OCI-LY3 (cell line): ENCODE results near the gene PID1.

Experiments used
- H2AFZ ChIP-seq: fragments of 200-600, 300-600 bp; shearing (Covaris generic); 2 replicates; pipeline ENCODE4 v1.6.0; 2014; ENCODE audit warnings: antibody characterized with exemption, low read depth, low read length
- H3K27ac ChIP-seq: fragments of 200-600, 300-600 bp; sonication (generic); 2 replicates; pipeline ENCODE4 v1.5.1; 2014; ENCODE audit warnings: mild to moderate bottlenecking, low read length, moderate library complexity, mixed read lengths
- H3K27me3 ChIP-seq: fragments of 200-600, 300-600 bp; sonication (generic); 2 replicates; pipeline ENCODE4 v1.6.1; 2014; ENCODE audit warnings: low read depth, low read length, mixed read lengths
- H3K36me3 ChIP-seq: fragments of 200-600, 300-600 bp; sonication (generic); replicated peaks from 2 replicates; pipeline ENCODE3; 2014; ENCODE audit warnings: low read depth, low read length, mixed read lengths
- H3K4me1 ChIP-seq: fragments of 300-600, 200-600 bp; sonication (generic); 2 replicates; pipeline ENCODE4 v1.6.1; 2014; ENCODE audit warnings: low read length, mixed read lengths
- H3K4me2 ChIP-seq: fragments of 200-600, 300-600 bp; sonication (generic); 2 replicates; pipeline ENCODE4 v1.6.1; 2014; ENCODE audit warnings: low read length, mixed read lengths
- H3K4me3 ChIP-seq: fragments of 300-600, 200-600 bp; sonication (generic); 2 replicates; pipeline ENCODE4 v1.5.1; 2014; ENCODE audit warnings: antibody characterized with exemption, mild to moderate bottlenecking, low read length, moderate library complexity
- H3K79me2 ChIP-seq: fragments of 300-600, 200-600 bp; shearing (Covaris generic); 2 replicates; pipeline ENCODE4 v1.6.1; 2014; ENCODE audit warnings: mild to moderate bottlenecking, low read length, mixed read lengths
- H3K9ac ChIP-seq: fragments of 300-600, 200-600 bp; shearing (Covaris generic); 2 replicates; pipeline ENCODE4 v1.6.0; 2014; ENCODE audit warnings: mild to moderate bottlenecking, low read length, moderate library complexity
- H3K9me3 ChIP-seq: fragments of 200-600, 300-600 bp; shearing (Covaris generic); 2 replicates; pipeline ENCODE4 v1.6.1; 2014; ENCODE audit warnings: low read length, mixed read lengths; ENCODE audit not compliant: insufficient read depth
- H4K20me1 ChIP-seq: fragments of 200-600, 300-600 bp; sonication (generic); 2 replicates; pipeline ENCODE4 v1.6.1; 2016; ENCODE audit warnings: low read length, mixed read lengths; ENCODE audit not compliant: insufficient read depth
- EZH2phosphoT487 ChIP-seq: fragments of 200-600 bp; shearing (Covaris generic); IDR thresholded peaks from 2 replicates; pipeline ENCODE4 v1.6.1; 2018; ENCODE audit warnings: antibody characterized with exemption, mixed run types, low read depth
- TF ChIP-seq, protein P1 (sequence below): fragments of 200-600, 300-600 bp; sonication (generic); IDR thresholded peaks from 2 replicates; pipeline ENCODE4 v1.5.1; 2014; ENCODE audit warnings: antibody characterized with exemption, low read length, low read depth

Gene PID1

DNA sequence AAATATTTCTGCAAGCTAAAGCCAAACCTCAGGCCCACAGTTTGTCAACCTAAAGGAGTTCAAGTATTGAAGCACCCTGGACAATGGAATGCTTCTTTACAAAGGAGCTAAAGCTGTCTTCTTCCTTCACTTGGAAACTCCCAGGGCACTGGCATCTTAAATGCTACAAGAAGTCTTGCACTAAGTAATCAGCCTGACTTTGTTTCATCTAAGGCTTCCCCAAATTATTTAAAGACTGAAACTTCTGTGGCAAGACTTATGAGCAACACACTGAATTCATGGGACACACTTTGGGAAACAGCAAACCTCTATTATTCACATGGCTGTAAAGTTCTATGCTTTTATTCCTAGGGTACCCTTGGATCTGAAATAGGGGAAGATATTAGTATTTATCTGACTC is 14.7 kb downstream of the PID1 start:
- Histone ChIP-seq H4K20me1 (no peaks in the 10 kb centered on the region), H3K4me2 (no peak overlapping the region), H3K9ac (no peak overlapping the region), H3K79me2 (no peaks in the 10 kb centered on the region), H3K27ac (no peak overlapping the region), H3K4me3 (no peak overlapping the region), H3K4me1 (no peaks in the 10 kb centered on the region), H3K27me3 (no peaks in the 10 kb centered on the region), H3K36me3 (no peaks in the 10 kb centered on the region), H3K9me3 (no peaks in the 10 kb centered on the region), H2AFZ (no peak overlapping the region)
- TF ChIP-seq, protein P1, sequence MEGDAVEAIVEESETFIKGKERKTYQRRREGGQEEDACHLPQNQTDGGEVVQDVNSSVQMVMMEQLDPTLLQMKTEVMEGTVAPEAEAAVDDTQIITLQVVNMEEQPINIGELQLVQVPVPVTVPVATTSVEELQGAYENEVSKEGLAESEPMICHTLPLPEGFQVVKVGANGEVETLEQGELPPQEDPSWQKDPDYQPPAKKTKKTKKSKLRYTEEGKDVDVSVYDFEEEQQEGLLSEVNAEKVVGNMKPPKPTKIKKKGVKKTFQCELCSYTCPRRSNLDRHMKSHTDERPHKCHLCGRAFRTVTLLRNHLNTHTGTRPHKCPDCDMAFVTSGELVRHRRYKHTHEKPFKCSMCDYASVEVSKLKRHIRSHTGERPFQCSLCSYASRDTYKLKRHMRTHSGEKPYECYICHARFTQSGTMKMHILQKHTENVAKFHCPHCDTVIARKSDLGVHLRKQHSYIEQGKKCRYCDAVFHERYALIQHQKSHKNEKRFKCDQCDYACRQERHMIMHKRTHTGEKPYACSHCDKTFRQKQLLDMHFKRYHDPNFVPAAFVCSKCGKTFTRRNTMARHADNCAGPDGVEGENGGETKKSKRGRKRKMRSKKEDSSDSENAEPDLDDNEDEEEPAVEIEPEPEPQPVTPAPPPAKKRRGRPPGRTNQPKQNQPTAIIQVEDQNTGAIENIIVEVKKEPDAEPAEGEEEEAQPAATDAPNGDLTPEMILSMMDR: no peak
- TF ChIP-seq EZH2phosphoT487: no peak

DNA sequence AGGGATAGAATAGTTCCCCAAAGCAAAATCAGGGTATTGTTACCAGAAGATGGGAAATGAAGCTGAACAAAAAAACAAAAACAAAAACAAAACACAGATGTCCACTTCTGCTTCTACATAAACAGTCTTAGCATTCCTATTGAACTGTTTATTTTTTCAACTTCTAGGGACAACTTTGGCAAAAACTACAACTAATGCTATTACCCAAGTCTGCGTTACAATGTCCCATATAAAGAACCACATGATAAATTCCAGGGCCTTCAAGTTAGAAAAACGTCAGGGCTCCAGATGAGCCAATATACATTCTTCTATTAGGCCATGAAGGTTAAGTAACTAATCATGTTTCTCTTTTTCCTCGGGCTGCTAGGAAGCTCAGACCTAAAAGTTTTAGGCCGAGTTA is 16.9 kb downstream of the PID1 start:
- H3K9me3 ChIP-seq: no peaks in the 10 kb centered on the region
- no peak overlapping the region for H3K27ac ChIP-seq
- H3K36me3 ChIP-seq: no peaks in the 10 kb centered on the region
- H4K20me1 ChIP-seq: no peaks in the 10 kb centered on the region
- TF ChIP-seq, protein P1: no peak
- no peak for TF ChIP-seq EZH2phosphoT487
- no peak overlapping the region for H3K4me2 ChIP-seq
- H3K9ac ChIP-seq: no peak overlapping the region
- no peak overlapping the region for H3K4me3 ChIP-seq
- no peak overlapping the region for H2AFZ ChIP-seq
- H3K27me3 ChIP-seq: no peaks in the 10 kb centered on the region
- H3K4me1 ChIP-seq: no peaks in the 10 kb centered on the region
- H3K79me2 ChIP-seq: no peaks in the 10 kb centered on the region

DNA sequence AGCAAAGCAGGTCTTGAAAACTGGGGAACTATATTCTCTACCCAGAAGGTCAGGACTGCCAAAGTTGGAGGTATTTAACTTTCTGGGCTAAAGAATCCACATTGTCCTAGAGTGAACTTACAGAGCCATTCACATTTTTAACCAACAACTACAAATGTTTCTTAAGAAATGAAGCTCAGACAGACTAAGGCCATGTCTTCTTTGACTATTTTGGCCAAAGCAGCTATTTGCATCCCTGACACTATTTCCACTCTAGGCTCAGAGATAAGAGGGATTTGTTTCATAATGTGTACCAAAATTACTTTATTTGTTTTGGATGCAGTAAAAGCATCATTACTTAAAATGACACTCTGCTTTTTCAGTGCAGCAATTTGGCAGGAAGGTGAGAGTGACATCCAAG is 18.1 kb downstream of the PID1 start:
- Histone ChIP-seq H3K9me3 (no peaks in the 10 kb centered on the region), H3K4me2 (no peak overlapping the region), H2AFZ (no peak overlapping the region), H3K36me3 (no peaks in the 10 kb centered on the region), H3K9ac (no peak overlapping the region), H3K27me3 (no peaks in the 10 kb centered on the region), H3K4me3 (no peak overlapping the region), H4K20me1 (no peaks in the 10 kb centered on the region), H3K4me1 (no peaks in the 10 kb centered on the region), H3K27ac (no peak overlapping the region), H3K79me2 (no peaks in the 10 kb centered on the region)
- no peak for TF ChIP-seq EZH2phosphoT487
- TF ChIP-seq, protein P1: no peak

DNA sequence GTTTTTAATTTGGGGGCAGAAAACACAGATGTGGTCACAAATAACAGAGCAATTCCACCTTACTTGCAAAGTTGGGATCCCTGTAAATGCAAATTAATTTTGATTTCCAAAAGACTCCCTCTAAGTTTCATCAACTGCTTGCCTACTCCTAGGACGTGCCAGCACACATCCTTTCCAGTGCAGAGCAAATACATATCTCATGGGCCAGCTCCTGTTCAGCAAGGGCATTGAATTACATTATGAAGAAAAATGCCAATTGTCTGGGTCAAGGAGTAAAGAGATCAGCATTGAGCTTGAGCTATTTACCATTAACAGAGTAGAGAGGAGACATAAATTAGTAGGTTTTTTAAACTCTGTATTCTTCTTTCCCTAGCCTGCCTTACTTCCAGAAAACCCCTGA is 18.8 kb downstream of the PID1 start:
- Histone ChIP-seq H3K9me3 (no peaks in the 10 kb centered on the region), H3K27me3 (no peaks in the 10 kb centered on the region), H3K9ac (no peak overlapping the region), H3K4me3 (no peak overlapping the region), H2AFZ (no peak overlapping the region), H3K4me1 (no peaks in the 10 kb centered on the region), H4K20me1 (no peaks in the 10 kb centered on the region), H3K27ac (no peak overlapping the region), H3K79me2 (no peaks in the 10 kb centered on the region), H3K36me3 (no peaks in the 10 kb centered on the region), H3K4me2 (no peak overlapping the region)
- TF ChIP-seq, protein P1: no peak
- TF ChIP-seq EZH2phosphoT487: no peak
